ENCODE measurements around the gene IRF2.

Gene IRF2

GRCh38 chr4:184375027-184375426, 99.3 kb downstream of the IRF2 start:
- no peak for TF ChIP-seq CTCF (IDR thresholded peaks at IDR 0.05)
- Mint-ChIP-seq H3K4me1 (peaks cover 6% of the 10 kb centered on the region), H3K36me3 (ENCODE audit: low read depth) (peaks cover 9% of the 10 kb centered on the region), H3K27me3 (ENCODE audit: low read depth, poor library complexity) (peaks cover 2% of the 10 kb centered on the region), H3K4me3 (no peak overlapping the region), H3K27ac (no peak overlapping the region), H3K9me3 (peaks cover 21% of the 10 kb centered on the region)
- no peak for DNase-seq

- H3K4me1 Mint-ChIP-seq, result peaks cover 6% of the 10 kb centered on the region
- no peak for TF ChIP-seq CTCF (IDR thresholded peaks at IDR 0.05)
- no peak overlapping the region for H3K27ac Mint-ChIP-seq
- peaks cover 21% of the 10 kb centered on the region for H3K9me3 Mint-ChIP-seq
- H3K27me3 Mint-ChIP-seq (ENCODE audit: low read depth, poor library complexity), result peaks cover 2% of the 10 kb centered on the region
- DNase-seq, result no peak
- H3K4me3 Mint-ChIP-seq, result no peak overlapping the region
- H3K36me3 Mint-ChIP-seq (ENCODE audit: low read depth), result peaks cover 9% of the 10 kb centered on the region
These were observed 100.4 kb downstream of the IRF2 start for GRCh38 chr4:184373886-184374405.

- Mint-ChIP-seq H3K4me1 (peaks cover 6% of the 10 kb centered on the region), H3K9me3 (peaks cover 14% of the 10 kb centered on the region), H3K36me3 (ENCODE audit: low read depth) (peaks cover 3% of the 10 kb centered on the region), H3K27me3 (ENCODE audit: low read depth, poor library complexity) (peaks cover 9% of the 10 kb centered on the region), H3K27ac (no peak overlapping the region), H3K4me3 (no peak overlapping the region)
- no peak for DNase-seq
- TF ChIP-seq CTCF (IDR thresholded peaks at IDR 0.05), result no peak
These were observed 103.0 kb downstream of the IRF2 start for GRCh38 chr4:184371390-184371787.

- TF ChIP-seq CTCF (IDR thresholded peaks at IDR 0.05), result no peak
- H3K27ac Mint-ChIP-seq, result no peak overlapping the region
- peaks cover 6% of the 10 kb centered on the region for H3K4me1 Mint-ChIP-seq
- no peak for DNase-seq
- H3K27me3 Mint-ChIP-seq (ENCODE audit: low read depth, poor library complexity), result peaks cover 9% of the 10 kb centered on the region
- H3K36me3 Mint-ChIP-seq (ENCODE audit: low read depth), result no peaks in the 10 kb centered on the region
- no peak overlapping the region for H3K4me3 Mint-ChIP-seq
- H3K9me3 Mint-ChIP-seq, result peaks cover 9% of the 10 kb centered on the region
These were observed 103.5 kb downstream of the IRF2 start for GRCh38 chr4:184370711-184371389.

- no peak overlapping the region for H3K27ac Mint-ChIP-seq
These were observed 104.5 kb downstream of the IRF2 start for GRCh38 chr4:184369871-184370270.

More at GRCh38 chr4:184369871-184370270, 104.5 kb downstream of the IRF2 start:
- Mint-ChIP-seq H3K27me3 (ENCODE audit: low read depth, poor library complexity) (peaks cover 12% of the 10 kb centered on the region), H3K36me3 (ENCODE audit: low read depth) (no peaks in the 10 kb centered on the region), H3K4me3 (no peak overlapping the region), H3K4me1 (peaks cover 6% of the 10 kb centered on the region), H3K9me3 (peaks cover 7% of the 10 kb centered on the region)
- DNase-seq, result no peak
- TF ChIP-seq CTCF (IDR thresholded peaks at IDR 0.05), result no peak
